HG03045 (cell line): Measurements from ENCODE around the gene DBN1.

ENCODE experiments used
- ATAC-seq: cut with Tn5 transposase; IDR thresholded peaks from one replicate; pipeline ENCODE4 v1.9.1; 2021; ENCODE audit warnings: mild to moderate bottlenecking, moderate library complexity; ENCODE audit not compliant: unreplicated experiment

Gene DBN1

DNA sequence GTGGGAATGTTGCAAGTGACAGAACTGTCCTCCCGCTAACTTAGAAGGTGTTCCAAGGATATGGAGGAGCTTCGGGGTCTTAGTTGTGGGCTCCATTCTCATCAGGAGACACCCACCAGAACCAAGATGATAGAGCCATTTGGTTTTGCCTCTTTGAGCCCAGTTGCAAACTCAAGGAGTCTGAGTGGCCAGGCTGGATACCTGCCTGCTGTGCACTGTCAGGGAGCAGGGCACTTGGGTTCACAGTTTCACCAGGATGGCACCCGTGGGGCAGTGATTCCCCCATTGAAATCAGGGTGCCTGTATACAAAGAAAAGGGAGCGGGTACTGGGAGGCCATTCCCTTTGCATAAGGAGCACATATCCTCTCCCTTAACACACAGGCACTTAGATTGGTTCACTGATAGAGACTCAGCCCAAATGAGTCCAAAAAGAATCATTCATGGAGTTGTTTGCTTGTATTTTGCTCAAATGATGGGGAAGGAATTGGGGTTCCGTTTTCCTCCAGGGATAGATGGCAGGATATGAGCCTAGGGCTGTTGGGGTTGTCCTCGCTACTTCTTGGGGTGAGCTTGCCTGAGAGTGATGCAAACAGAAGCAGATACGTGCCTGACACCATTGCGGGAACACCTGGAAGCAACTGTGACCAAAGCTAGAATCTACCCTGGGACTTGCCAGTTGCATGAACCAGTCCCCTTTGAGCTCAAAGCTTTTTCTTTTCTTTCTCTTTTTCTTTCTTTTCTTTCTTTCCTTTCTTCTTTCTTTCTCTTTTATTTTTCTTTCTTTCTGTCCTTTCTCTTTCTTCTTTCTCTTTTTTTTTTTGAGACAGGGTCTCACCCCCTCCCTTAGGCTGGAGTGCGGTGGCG, 28.1 kb downstream of the DBN1 start:
- ATAC-seq, result no peak

DNA sequence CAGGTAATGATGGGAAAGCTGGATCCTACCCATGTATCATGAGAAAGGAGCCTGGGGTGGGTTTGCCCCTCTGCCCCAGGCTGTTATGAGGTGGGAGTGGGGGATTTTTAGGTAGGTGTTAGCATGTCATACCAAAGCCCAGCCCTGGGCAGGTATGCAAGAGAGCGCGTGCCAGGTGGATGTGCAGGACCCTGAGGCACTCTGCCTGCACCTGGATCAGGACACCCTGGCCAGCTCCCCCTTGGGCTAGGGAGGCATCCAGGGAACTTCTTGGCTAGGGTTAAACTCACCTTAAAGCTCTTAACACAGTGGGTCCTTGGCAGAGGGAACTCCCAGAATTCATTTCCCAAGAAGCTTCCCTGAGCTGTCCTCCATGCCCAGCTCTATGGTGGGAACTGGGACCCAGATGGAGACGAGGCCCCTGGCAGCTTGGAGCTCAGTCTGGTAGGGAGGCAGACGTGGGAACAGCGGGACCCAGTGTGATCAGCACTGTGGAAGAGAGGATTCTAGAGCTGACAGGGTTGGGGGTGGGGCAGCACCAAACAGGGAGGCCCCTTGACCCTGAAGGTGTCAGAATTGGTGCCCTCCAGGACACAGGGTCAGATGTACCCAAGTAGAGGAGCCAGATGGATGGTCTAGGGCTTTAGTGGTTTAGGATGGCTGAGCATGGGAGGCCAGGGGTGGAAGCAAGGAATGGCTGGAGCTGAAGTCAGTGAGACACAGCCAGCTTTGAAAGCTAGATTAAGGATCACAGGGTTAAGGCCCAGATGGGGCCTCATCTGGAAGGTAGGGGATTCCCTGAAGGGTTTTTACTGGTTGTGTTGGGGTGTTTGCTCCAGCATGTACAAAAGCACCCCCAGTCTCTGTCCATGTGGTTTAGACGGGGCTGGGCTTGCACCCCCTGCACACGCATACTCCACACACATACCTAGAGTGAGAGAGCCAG, 29.1 kb downstream of the DBN1 start:
- no peak for ATAC-seq

DNA sequence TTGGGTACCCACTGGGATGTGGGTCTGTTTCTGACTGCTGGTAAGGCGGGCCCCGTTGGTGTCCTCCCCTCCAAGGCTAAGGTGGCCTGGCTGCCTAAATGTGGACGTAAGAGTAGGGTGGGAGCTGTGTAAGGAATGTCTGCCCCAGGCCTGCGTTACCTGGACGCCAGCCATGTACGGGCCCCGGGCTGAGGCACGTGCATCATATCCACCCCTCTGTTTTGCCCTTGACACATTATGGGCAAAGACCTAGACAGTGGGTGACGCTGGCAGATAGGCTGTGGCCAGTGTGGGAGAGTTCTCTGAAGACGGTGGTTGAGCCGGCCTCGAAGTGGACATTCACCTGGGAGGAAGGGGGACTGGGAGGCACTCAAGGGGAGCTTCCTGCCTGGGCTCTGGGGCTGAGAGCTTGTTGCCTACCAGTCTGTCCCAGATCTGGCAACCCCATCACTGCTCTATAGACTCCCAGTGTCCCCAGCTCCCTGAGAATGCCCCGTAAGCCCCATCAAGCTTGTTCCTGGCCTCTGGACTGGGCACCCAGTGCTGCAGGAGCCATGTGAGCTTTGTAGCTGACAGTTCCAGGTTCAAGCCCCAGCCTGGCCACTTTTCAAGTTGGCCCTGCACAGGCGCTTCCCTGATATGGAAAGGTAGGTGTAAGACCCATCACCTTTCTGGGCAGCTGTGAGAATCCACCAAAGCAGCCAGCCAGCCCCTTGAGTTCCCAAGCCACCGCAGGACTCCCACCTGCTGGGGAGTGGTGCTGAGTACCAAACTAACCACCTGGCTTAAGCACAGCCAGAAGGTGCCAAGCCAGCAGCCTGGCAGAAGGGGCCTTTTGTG, 30.1 kb downstream of the DBN1 start:
- ATAC-seq, result no peak

DNA sequence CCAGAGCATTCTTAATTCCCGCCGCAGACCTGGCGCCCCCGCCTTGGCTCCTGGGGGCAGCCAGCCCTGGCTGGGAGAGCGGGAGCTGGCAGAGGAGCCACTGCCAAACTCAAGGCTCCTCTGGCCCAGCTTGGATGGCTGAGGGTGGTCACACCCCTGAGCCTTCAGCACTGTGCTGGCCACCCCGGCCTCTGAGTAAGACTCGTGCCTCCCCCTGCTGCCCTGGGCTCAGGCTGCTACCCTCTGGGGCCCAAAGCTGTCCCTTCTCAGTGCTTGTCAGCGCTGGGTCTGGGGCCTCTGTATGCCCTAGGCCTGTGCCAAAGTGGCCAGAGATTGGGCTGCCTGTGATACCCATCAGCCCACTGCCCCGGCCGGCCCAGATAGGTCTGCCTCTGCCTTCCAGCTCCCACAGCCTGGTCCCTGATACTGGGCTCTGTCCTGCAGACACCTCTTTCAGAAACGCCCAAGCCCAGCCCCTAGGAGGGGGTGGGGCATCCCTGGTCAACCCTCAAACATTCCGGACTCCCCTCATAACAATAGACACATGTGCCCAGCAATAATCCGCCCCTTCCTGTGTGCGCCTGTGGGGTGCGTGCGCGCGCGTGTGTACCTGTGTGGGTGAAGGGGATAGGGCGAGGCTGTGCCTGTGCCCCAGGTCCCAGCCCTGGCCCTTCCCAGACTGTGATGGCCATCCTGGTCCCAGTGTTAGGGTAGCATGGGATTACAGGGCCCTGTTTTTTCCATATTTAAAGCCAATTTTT, 31.2 kb downstream of the DBN1 start:
- no peak for ATAC-seq

DNA sequence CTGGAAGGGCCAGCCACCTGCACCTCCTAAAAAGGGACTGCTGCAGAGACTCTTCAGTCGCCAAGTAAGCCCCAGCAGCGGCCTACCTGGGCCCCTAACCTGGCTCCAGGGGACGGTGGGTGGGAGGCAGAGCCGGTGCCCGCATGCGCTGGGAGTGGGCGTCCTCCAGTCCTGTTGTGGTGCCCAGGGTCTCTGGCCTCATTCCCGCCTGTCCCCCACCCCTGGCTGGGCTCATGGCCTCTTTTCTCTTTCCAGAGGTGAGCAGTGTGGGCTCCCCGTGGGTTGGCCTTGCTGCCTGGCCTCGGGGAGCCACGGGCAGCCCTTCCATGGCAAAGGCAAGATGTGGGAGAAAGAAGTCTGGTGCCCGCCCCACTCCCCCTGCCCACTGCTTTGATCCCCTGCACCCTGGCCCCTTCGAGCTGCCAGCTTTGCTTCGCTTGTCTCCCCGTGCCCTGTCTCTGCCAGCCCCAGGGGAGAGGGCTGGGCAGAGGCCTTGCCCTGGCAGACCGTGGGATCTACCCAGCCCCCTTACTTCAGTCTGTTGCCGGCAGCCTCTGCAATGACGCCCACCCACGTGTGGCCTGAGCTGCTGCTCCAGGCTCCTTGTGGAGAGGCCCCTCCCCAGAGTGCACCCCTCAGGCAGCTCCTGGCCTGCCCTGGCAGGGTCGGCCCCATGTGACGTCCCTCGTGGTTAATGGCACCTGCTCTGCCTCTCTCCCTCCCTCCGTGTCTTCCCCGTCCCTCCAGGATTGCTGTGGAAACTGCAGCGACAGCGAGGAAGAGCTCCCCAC, 32.2 kb downstream of the DBN1 start:
- no peak for ATAC-seq

DNA sequence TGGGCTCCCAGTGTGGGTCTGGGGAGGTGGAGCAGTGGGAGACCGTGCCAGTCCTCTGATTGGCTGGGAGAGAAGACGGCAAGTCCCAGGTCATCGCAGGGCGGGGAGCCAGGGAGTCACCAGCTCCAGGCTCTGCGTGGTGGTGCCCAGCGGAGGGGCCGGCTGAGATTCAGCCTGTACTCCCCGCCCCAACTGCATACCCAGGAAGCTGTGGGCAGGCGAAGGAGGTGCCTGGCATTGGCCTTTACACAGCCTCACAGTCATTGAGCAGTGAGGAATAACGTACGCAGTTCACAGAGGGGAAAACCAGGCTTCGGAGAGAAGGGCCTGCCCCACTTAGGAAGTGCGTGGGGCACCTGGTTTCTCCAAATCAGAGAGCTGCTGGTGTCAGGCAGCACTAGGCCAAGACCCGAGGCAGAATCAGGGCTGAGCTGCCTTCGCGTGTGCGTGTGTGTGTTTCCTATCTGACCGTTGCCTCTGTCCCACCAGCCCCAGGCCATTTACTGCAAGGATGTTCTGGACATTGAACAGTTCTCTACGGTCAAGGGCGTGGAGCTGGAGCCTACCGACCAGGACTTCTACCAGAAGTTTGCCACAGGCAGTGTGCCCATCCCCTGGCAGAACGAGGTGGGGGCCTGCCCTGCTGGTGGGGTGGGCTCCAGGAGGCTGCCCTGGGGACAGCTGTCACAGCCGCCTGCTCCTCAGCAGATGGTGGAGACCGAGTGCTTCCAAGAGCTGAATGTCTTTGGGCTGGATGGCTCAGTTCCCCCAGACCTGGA, 33.0 kb downstream of the DBN1 start:
- no peak for ATAC-seq

DNA sequence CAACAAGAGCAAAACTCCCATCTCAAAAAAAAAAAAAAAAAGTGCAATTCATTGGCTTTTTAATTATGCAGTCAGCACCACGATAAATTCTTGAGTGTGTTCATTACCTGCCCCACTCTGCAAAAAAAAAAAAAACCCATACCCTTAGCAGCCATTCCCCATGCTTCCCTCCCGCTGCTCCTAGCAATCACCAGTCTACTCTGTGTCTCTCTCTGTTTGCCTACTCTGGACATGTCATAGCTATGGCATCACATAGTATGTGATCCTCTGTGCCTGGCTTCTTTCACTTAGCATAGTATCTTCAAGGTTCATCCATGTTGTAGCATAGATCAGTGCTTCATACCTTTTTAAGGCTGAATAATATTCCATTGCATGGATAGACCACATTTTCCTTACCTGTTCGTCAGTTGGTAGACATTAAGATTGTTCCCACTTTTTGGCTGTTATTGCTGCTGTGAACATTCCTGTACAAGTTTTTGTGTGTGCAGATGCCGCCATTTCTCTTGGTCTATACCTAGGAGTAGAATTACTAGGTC, 33.8 kb downstream of the DBN1 start:
- ATAC-seq, result no peak

DNA sequence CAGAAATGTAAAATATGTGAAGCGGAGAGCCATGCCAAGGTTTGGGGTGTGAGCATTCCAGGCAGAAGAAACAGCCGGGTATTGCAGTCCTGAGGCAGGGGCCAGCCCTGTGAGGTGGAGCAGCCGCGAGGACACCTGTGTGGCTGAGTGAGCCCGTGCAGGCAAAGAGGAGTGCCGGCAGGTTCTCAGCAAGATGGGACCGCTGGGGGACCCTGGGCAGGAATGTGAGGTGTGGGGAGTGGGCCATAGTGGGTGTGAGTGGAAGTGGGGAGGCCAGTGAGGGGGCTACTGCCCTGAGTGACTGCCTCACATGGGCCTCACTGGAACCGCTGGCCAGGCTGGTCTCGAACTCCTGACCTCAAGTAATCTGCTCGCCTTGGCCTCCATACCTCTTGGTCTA, 35.0 kb downstream of the DBN1 start:
- no peak for ATAC-seq

DNA sequence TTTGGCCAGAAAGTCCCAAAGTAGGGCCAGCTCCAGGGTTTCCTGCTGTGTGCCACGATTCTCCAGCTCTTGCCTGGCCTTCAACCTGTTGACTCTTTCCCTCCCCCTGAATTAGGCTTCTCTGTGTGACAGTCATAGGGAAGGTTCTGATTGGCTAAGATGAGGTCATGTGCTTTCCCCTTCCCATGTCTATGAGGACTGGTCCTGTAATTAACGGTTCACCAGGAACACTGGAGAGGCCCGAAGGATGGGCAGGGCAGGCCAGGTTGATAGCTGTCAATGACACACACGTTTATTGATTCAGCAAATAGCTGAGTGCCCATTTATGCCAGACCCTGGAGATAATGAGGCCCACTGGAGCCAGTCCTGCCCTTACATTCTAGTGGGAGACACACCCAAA, 35.8 kb downstream of the DBN1 start:
- ATAC-seq, result no peak

DNA sequence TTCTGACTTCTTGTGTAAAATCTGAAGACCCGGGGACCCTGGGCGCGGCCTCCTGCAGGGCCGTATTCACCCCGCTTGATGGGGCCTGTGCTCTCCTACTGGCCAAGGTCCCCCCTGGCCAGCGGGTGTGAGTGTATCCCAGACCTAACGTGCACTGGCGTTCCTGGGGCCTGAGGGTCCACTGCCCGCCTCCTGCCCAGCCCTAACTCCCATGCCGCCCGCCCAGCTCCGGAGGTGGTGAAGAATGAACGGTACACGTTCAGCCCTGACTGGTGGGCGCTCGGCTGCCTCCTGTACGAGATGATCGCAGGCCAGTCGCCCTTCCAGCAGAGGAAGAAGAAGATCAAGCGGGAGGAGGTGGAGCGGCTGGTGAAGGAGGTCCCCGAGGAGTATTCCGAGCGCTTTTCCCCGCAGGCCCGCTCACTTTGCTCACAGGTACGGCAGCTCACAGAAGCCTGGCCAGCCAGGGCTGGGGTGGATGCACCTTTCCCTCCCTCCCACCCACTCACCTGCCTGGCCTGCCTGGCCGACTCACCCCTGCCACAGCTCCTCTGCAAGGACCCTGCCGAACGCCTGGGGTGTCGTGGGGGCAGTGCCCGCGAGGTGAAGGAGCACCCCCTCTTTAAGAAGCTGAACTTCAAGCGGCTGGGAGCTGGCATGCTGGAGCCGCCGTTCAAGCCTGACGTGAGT, 37.4 kb downstream of the DBN1 start:
- no peak for ATAC-seq

DNA sequence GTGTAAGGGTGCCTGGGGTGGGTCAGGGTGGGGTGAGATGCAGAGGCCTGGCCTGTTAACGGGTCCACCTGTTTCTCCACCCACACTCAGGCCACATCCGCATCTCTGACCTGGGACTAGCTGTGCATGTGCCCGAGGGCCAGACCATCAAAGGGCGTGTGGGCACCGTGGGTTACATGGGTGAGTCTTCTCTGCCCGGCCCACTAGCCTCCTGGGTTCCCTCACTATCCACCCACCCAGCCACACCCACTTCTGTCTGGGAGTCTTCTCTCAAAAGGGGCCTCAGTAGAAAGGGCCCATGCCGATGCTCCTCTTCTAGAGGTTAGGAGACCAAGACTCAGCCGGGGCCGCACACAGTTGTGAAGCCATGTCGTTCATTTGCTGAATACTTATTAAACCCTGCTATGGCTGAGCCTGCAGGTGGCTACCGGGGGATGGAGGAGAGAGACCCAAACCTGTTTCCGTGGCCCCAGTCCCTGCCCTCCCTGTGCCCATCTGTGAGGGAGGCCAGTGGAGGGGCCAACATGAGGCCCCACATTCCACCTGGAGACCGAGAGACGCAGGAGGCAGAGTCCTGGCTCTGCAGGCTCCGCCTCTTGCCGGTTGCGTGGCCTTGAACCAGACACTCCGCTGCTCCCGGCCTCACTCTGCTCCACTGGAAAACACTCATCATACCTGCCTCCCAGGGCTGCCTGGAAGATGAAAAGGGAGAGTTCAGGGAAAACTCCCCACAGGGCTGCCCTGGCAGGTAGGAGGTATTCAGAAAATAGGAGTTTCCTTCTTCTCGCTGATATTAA, 38.3 kb downstream of the DBN1 start:
- no peak for ATAC-seq

DNA sequence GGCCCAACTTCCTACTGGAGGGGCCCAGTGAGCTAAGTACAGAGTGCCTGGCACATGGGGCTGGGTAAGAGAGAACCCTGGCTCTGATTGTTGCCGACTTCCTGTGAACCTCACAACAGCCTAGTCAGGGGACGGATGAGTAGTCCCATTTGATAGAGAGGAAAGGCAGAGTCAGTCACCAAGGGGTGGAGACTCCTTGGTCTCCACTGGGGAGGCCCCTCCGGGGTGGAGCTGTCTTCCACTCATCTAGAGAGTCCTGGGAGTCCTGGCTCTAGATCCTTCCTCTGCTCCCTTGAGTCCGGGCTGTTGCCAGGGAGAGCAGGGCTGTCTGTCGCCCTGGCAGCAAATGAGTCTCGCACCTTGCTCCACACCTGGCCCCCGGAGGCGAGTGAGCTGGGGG, 39.0 kb downstream of the DBN1 start:
- ATAC-seq, result no peak

DNA sequence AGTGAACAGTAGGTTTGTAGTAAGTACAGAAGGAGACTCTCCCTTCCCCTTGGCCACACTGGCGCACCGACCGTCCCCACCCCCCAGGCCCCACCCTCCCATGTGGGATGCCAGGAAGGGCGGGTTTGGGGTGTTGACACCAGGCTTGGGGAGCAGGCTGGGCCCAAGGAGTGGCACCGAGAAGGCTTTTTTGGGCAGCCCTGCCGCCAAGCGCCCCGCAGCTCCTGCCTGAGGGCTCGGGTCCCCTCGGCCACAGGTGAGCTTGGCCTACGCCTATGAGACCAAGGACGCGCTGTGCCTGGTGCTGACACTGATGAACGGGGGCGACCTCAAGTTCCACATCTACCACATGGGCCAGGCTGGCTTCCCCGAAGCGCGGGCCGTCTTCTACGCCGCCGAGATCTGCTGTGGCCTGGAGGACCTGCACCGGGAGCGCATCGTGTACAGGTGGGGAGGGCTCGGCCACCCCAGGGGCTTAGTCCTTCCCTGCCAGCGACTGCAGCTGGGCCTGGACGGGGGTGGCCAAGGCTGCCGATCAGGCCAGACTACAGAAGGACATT, 39.7 kb downstream of the DBN1 start:
- no peak for ATAC-seq

DNA sequence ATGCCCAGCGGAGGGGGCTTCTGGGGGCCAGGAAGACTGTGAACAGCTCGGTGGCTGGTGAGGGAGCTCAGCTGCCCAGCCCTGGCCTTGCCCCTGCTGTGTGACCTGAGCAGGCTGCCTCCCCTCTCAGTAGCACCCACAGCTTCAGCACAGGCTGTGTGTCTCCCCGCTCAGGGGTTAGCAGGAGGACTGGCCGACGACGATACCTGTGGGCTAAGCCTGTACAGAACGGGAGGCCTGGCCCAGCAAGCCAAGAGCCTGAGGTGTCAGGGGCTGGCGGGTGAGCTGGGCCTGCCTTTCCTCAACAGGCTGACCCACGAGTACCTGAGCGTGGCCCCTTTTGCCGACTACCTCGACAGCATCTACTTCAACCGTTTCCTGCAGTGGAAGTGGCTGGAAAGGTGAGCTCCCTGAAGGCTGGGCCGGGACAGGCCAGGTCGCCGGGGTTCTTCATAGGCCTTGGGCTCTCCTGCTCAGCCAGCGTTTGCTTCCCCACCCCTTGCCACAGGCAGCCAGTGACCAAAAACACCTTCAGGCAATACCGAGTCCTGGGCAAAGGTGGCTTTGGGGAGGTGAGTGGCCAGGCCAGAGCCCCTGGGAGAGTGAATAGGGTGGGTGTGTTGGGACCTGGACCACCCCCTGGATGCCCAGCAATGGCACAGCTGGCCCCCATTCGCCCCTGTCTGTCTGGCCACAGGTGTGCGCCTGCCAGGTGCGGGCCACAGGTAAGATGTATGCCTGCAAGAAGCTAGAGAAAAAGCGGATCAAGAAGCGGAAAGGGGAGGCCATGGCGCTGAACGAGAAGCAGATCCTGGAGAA, 40.4 kb downstream of the DBN1 start:
- no peak for ATAC-seq

DNA sequence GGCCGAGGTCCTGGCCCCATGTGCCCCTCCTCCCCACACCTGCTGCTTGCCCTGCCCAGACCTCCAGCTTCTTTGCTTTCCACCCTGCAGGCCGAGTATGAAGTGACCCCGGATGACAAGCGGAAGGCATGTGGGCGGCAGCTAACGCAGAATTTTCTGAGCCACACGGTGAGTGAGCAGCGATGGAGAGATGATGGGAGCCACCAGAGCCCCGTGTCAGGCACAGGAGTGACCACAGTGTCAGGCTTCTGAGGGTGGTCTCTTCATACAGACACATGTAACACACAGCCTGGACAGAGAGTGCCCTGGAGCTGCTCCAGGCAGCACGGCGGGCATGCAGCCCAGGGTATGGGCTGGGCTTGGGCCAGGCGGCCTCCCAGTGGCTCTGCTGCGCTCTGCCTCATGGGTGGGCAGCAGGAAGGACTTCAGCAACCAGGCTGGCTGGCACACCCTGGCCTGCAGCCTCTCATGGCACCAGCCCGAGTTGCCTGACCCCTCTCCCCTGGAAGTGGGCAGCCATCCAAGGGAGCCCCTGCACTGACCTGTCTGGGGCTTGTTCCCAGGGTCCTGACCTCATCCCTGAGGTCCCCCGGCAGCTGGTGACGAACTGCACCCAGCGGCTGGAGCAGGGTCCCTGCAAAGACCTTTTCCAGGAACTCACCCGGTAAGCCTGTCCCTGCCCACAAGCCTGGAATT, 41.1 kb downstream of the DBN1 start:
- ATAC-seq, result no peak
